NT2/D1 (cell line): Measurements from ENCODE around the gene LRRFIP1.

Experiments used
- SUZ12 ChIP-seq: IDR thresholded peaks from 2 replicates; pipeline ENCODE4 v1.6.1; 2011; ENCODE audit not compliant: insufficient read length, insufficient read depth; ENCODE audit errors: extremely low read depth
- YY1 ChIP-seq: IDR thresholded peaks from 2 replicates; pipeline ENCODE4 v1.6.1; 2011; ENCODE audit not compliant: insufficient read length, insufficient read depth
- ZNF274 ChIP-seq: IDR thresholded peaks from 2 replicates; pipeline ENCODE4 v1.6.1; 2011; ENCODE audit warnings: mild to moderate bottlenecking, low read depth, low read length

GRCh38 chr2:237672731-237673129, 45.3 kb downstream of the LRRFIP1 start:
- TF ChIP-seq SUZ12 (no peak), ZNF274 (no peak), YY1 (no peak)
